H1 (cell line): ENCODE measurements around the gene FLRT2. TPM values are rescaled to one million over a fixed set of nuclear protein-coding genes. Genes with fewer than 3 reads are reported as not detected.

ENCODE experiments used
- CTCF ChIA-PET: fragments of 300-600 bp; sonication (Branson Sonifier 250); formaldehyde crosslinking; loops from one replicate; lab custom pipeline; 2021; ENCODE audit not compliant: partially characterized antibody; lab: Charles Lee
- POLR2A ChIA-PET: fragments of 300-600 bp; sonication (Branson Sonifier 250); formaldehyde crosslinking; loops from one replicate; lab custom pipeline; 2021; ENCODE audit warnings: inconsistent platforms; ENCODE audit not compliant: partially characterized antibody; lab: Charles Lee
- DNase-seq, 2 experiments: peaks; one replicate each; pipeline versions ENCODE4 v3.0.0 to v3.0.0-alpha.2; 2010 to 2022; ENCODE audit warnings: low spot score in 2 of 2, low read depth in 1 of 2, mixed read lengths in 1 of 2
- FAIRE-seq: peaks from 2 replicates; lab custom pipeline; 2011; peaks lifted over from hg19 to GRCh38; lab: Jason Lieb, UNC
- H2AFZ ChIP-seq: 2 replicates; pipeline ENCODE4 v1.8.1; 2012; ENCODE audit warnings: low read length, inconsistent platforms
- H2AK5ac ChIP-seq: 2 replicates; pipeline ENCODE4 v1.6.1; 2013; ENCODE audit warnings: low read depth, low read length
- H2BK120ac ChIP-seq: replicated peaks from 2 replicates; pipeline ENCODE3; 2013; ENCODE audit warnings: low read depth, low read length, inconsistent platforms
- H2BK12ac ChIP-seq: 2 replicates; pipeline ENCODE4 v1.6.1; 2013; ENCODE audit warnings: low read depth, low read length
- H2BK15ac ChIP-seq: 2 replicates; pipeline ENCODE4 v1.6.1; 2013; ENCODE audit warnings: low read length
- H2BK20ac ChIP-seq: 2 replicates; pipeline ENCODE4 v1.6.1; 2013; ENCODE audit warnings: low read length
- H2BK5ac ChIP-seq: 2 replicates; pipeline ENCODE4 v1.6.1; 2013; ENCODE audit warnings: low read depth, low read length
- H3K14ac ChIP-seq: 2 replicates; pipeline ENCODE4 v1.6.1; 2013; ENCODE audit warnings: inconsistent platforms; ENCODE audit not compliant: insufficient read length
- H3K18ac ChIP-seq: 2 replicates; pipeline ENCODE4 v1.6.1; 2013; ENCODE audit warnings: low read length; ENCODE audit errors: extremely low read depth
- H3K23ac ChIP-seq: 2 replicates; pipeline ENCODE4 v1.6.1; 2013; ENCODE audit warnings: inconsistent platforms; ENCODE audit not compliant: insufficient read length
- H3K23me2 ChIP-seq: 2 replicates; pipeline ENCODE4 v1.6.1; 2013; ENCODE audit warnings: low read depth, low read length
- H3K27ac ChIP-seq: 2 replicates; pipeline ENCODE4 v1.6.1; 2011; ENCODE audit warnings: low read depth, low read length, inconsistent platforms
- H3K27me3 ChIP-seq, 4 experiments: replicated peaks in 1 of 4; 1 replicate in 1 of 4; 2 replicates in 3 of 4; pipeline versions ENCODE4 v1.6.1 to v1.8.1; 2011 to 2013; ENCODE audit warnings: low read length in 3 of 4, mild to moderate bottlenecking in 3 of 4, inconsistent platforms in 2 of 4, mixed read lengths in 2 of 4, moderate library complexity in 1 of 4; ENCODE audit not compliant: control insufficient read depth in 3 of 4, insufficient read depth in 3 of 4; ENCODE audit errors: extremely low read depth in 1 of 4
- H3K36me3 ChIP-seq, 4 experiments: 2 replicates each; pipeline versions ENCODE4 v1.6.1 to v1.8.1; 2011 to 2013; ENCODE audit warnings: mild to moderate bottlenecking in 4 of 4, low read length in 3 of 4, moderate library complexity in 2 of 4, control low read depth in 1 of 4, inconsistent platforms in 1 of 4; ENCODE audit not compliant: insufficient read depth in 4 of 4, control insufficient read depth in 2 of 4
- H3K4ac ChIP-seq: replicated peaks from 2 replicates; pipeline ENCODE3; 2013; ENCODE audit warnings: low read length, low read depth, mixed read lengths, inconsistent platforms; ENCODE audit not compliant: insufficient read length
- H3K4me1 ChIP-seq, 4 experiments: replicated peaks in 1 of 4; 1 replicate in 1 of 4; 2 replicates in 3 of 4; pipeline versions ENCODE4 v1.6.1 to v1.8.1; 2011 to 2013; ENCODE audit warnings: low read length in 3 of 4, inconsistent platforms in 2 of 4, mixed read lengths in 1 of 4; ENCODE audit not compliant: insufficient read depth in 4 of 4, control insufficient read depth in 3 of 4
- H3K4me2 ChIP-seq, 2 experiments: 2 replicates each; pipeline versions ENCODE4 v1.6.1 to v1.8.1; 2011 to 2013; ENCODE audit warnings: low read depth in 2 of 2, low read length in 2 of 2, control low read depth in 1 of 2, inconsistent platforms in 1 of 2, mild to moderate bottlenecking in 1 of 2; ENCODE audit not compliant: insufficient read depth in 1 of 2
- H3K4me3 ChIP-seq, 4 experiments: fragments of 200-600, 300-600 bp in 1 of 4; sonication (generic), shearing (Covaris generic), sonication (Bioruptor Twin) in 1 of 4; 2 replicates each; pipeline versions ENCODE4 v1.5.1 to v1.8.1; 2011 to 2016; ENCODE audit warnings: low read length in 4 of 4, low read depth in 3 of 4, control low read depth in 2 of 4, inconsistent platforms in 2 of 4, mild to moderate bottlenecking in 2 of 4, mixed read lengths in 1 of 4, moderate library complexity in 1 of 4; ENCODE audit not compliant: insufficient read depth in 2 of 4; ENCODE audit errors: extremely low read depth in 1 of 4
- H3K56ac ChIP-seq: replicated peaks from 2 replicates; pipeline ENCODE3; 2013; ENCODE audit warnings: low read depth, mild to moderate bottlenecking, mixed read lengths, low read length, inconsistent platforms; ENCODE audit not compliant: insufficient read length
- H3K79me1 ChIP-seq: 2 replicates; pipeline ENCODE4 v1.6.1; 2013; ENCODE audit warnings: low read depth, low read length, control low read depth
- H3K79me2 ChIP-seq, 2 experiments: 2 replicates each; pipeline versions ENCODE4 v1.6.1 to v1.8.1; 2012 to 2013; ENCODE audit warnings: low read length in 2 of 2, mild to moderate bottlenecking in 2 of 2, inconsistent platforms in 1 of 2; ENCODE audit not compliant: insufficient read depth in 2 of 2, control insufficient read depth in 1 of 2
- H3K9ac ChIP-seq, 4 experiments: replicated peaks in 1 of 4; 1 replicate in 1 of 4; 2 replicates in 3 of 4; pipeline versions ENCODE4 v1.6.1 to v1.8.1; 2011 to 2013; ENCODE audit warnings: low read depth in 3 of 4, low read length in 3 of 4, control low read depth in 2 of 4, mild to moderate bottlenecking in 2 of 4, moderate library complexity in 2 of 4, inconsistent platforms in 1 of 4; ENCODE audit errors: extremely low read depth in 1 of 4
- H3K9me3 ChIP-seq, 2 experiments: 2 replicates each; pipeline versions ENCODE4 v1.6.1 to v1.8.1; 2012 to 2013; ENCODE audit warnings: mild to moderate bottlenecking in 2 of 2, moderate library complexity in 2 of 2, control low read depth in 1 of 2, inconsistent platforms in 1 of 2, low read depth in 1 of 2, low read length in 1 of 2, mixed read lengths in 1 of 2; ENCODE audit not compliant: insufficient read depth in 2 of 2
- H4K20me1 ChIP-seq, 2 experiments: replicated peaks in 1 of 2; 2 replicates each; pipeline versions ENCODE3 to v1.8.1; 2011 to 2013; ENCODE audit warnings: inconsistent platforms in 2 of 2, low read length in 2 of 2, mild to moderate bottlenecking in 1 of 2; ENCODE audit not compliant: insufficient read depth in 2 of 2, control insufficient read depth in 1 of 2
- H4K5ac ChIP-seq: 2 replicates; pipeline ENCODE4 v1.6.1; 2013; ENCODE audit warnings: low read length, low read depth, mixed read lengths, inconsistent platforms; ENCODE audit not compliant: insufficient read length
- H4K8ac ChIP-seq: 2 replicates; pipeline ENCODE4 v1.8.0; 2013; ENCODE audit warnings: mild to moderate bottlenecking, moderate library complexity, low read length, inconsistent platforms; ENCODE audit not compliant: insufficient read depth; ENCODE audit errors: extremely low read depth
- H4K91ac ChIP-seq: replicated peaks from 2 replicates; pipeline ENCODE3; 2013; ENCODE audit warnings: low read length, mixed read lengths, inconsistent platforms; ENCODE audit not compliant: insufficient read length
- ASH2L ChIP-seq: fragments of 200-600, 300-600 bp; sonication (generic); IDR thresholded peaks from one replicate; pipeline ENCODE4 v1.7.1; 2017; ENCODE audit warnings: low read length
- ATF3 ChIP-seq: IDR thresholded peaks from 2 replicates; pipeline ENCODE4 v1.6.1; 2011; ENCODE audit warnings: low read depth, mild to moderate bottlenecking, low read length; ENCODE audit not compliant: insufficient read depth
- CBX8 ChIP-seq: fragments of 300-800, 300-1000 bp; sonication (generic); IDR thresholded peaks from 2 replicates; pipeline ENCODE4 v1.7.1; 2016; ENCODE audit warnings: low read depth, low read length, borderline replicate concordance
- CTBP2 ChIP-seq: IDR thresholded peaks from 2 replicates; pipeline ENCODE4 v1.7.0; 2011; ENCODE audit warnings: borderline replicate concordance, mild to moderate bottlenecking, moderate library complexity, mixed read lengths, low read length; ENCODE audit not compliant: insufficient read depth, insufficient read length
- EGR1 ChIP-seq: IDR thresholded peaks from 2 replicates; pipeline ENCODE4 v1.6.1; 2011; ENCODE audit warnings: low read depth, low read length, borderline replicate concordance
- RAD21 ChIP-seq, 2 experiments: IDR thresholded peaks in 1 of 2; conservative IDR thresholded peaks in 1 of 2; 2 replicates each; pipeline ENCODE4 v1.6.1; 2011; ENCODE audit warnings: low read depth in 2 of 2, low read length in 2 of 2, improper control_type of control experiment in 1 of 2, inconsistent platforms in 1 of 2, mild to moderate bottlenecking in 1 of 2, moderate library complexity in 1 of 2
- RNF2 ChIP-seq: fragments of 200-900, 300-1000 bp; sonication (generic); IDR thresholded peaks from 2 replicates; pipeline ENCODE4 v1.7.1; 2016; ENCODE audit warnings: borderline replicate concordance, low read depth, mild to moderate bottlenecking, antibody characterized with exemption, low read length; ENCODE audit not compliant: poor library complexity, severe bottlenecking; ENCODE audit errors: missing control alignments
- SIN3A ChIP-seq, 2 experiments: IDR thresholded peaks in 1 of 2; conservative IDR thresholded peaks in 1 of 2; 2 replicates each; pipeline ENCODE4 v1.6.1; 2011 to 2012; ENCODE audit warnings: low read length in 2 of 2, improper control_type of control experiment in 1 of 2, low read depth in 1 of 2, mild to moderate bottlenecking in 1 of 2
- TCF12 ChIP-seq: IDR thresholded peaks from 2 replicates; pipeline ENCODE4 v1.6.1; 2011; ENCODE audit warnings: low read depth, mild to moderate bottlenecking, low read length
- WGBS, 2 experiments: shearing (Covaris generic) in 1 of 2; methylation state at CpG; one replicate each; pipeline versions ENCODE4 v1.1.6 to v1.1.7; 2013 to 2015; ENCODE audit warnings: low lambda C conversion rate in 2 of 2, mixed read lengths in 2 of 2, inconsistent platforms in 1 of 2, low coverage in 1 of 2, missing lambda C conversion rate in 1 of 2; ENCODE audit not compliant: insufficient replicate concordance in 2 of 2, insufficient coverage in 1 of 2, insufficient read length in 1 of 2; ENCODE audit errors: extremely low coverage in 1 of 2, missing lambda C conversion rate in 1 of 2; 5-methylcytosine and 5-hydroxymethylcytosine counted together
- polyA plus RNA-seq, 7 experiments: library from polyadenylated mRNA; depleted of rRNA in 3 of 7; stranded (reverse) in 5 of 7; unstranded in 2 of 7; fragments of >200 nt in 5 of 7; fragments of 200-250 nt in 2 of 7; gene quantifications; 1 replicate in 5 of 7; 2 replicates in 1 of 7; 4 replicates in 1 of 7; pipeline versions ENCODE4 v1.2.1 to v1.2.3, GENCODE V29; 2011 to 2013; ENCODE audit warnings: missing spikeins in 2 of 7, mixed read lengths in 2 of 7
- total RNA-seq: library from RNA; stranded (reverse); fragmentation: NEBNext Ultra II Directional; extraction: Animal tissue kit (Norgen Biotek cat#: 25700); gene quantifications from 2 replicates; pipeline ENCODE4 v1.2.1, GENCODE V29; 2021
- TF ChIP-seq, protein P1 (sequence below): IDR thresholded peaks from 2 replicates; pipeline ENCODE4 v1.6.1; 2012; ENCODE audit warnings: low read length, inconsistent platforms

FLRT2 gene
- total and polyA plus RNA-seq, 2 of the 8 experiments (the other 6 are each of a cell fraction or from before 2014, with no cell fraction given): 2.4 to 6.9 TPM

- no peaks in the 10 kb centered on the region for H3K4me1 ChIP-seq
- H3K23ac ChIP-seq: no peak overlapping the region
- H2BK15ac ChIP-seq: no peak overlapping the region
- CTCF ChIA-PET: interaction anchor here (0.6 to 1.2 kb wide), 3 partner anchors 8 to 69 kb away, joined by 3 to 4 read pairs (median 4); no protein-coding TSS in a partner anchor
- no peaks in the 10 kb centered on the region; the same call in 1 of the 2 replicates for H3K23me2 ChIP-seq
- no peak overlapping the region for H2AK5ac ChIP-seq
- H3K9ac ChIP-seq: no peak overlapping the region
- no peaks in the 10 kb centered on the region for H3K36me3 ChIP-seq
- no peak overlapping the region for H2BK12ac ChIP-seq
- FAIRE-seq (no peak), DNase-seq (no peak)
- no peak overlapping the region for H4K8ac ChIP-seq
- H3K4ac ChIP-seq: no peak overlapping the region
- no peak overlapping the region for H4K91ac ChIP-seq
- no peak overlapping the region for H4K5ac ChIP-seq
- H3K14ac ChIP-seq: no peak overlapping the region
- H3K9me3 ChIP-seq: no peaks in the 10 kb centered on the region
- no peak overlapping the region for H2AFZ ChIP-seq
- H3K4me2 ChIP-seq: no peak overlapping the region
- H3K27ac ChIP-seq: no peak overlapping the region
- H2BK5ac ChIP-seq: no peak overlapping the region
- POLR2A ChIA-PET: no interaction called here
- no peak overlapping the region for H2BK20ac ChIP-seq
- H3K56ac ChIP-seq: no peak overlapping the region
- H4K20me1 ChIP-seq: no peaks in the 10 kb centered on the region
- no peaks in the 10 kb centered on the region for H3K79me2 ChIP-seq
- H3K27me3 ChIP-seq: no peaks in the 10 kb centered on the region
- no peak overlapping the region for H3K4me3 ChIP-seq
- H2BK120ac ChIP-seq: no peak overlapping the region
- no peaks in the 10 kb centered on the region for H3K79me1 ChIP-seq
- no peak overlapping the region for H3K18ac ChIP-seq
- 91% methylated on average over 4 of the region's 4 CpGs; no CpG with 5 or more reads in 1 of the 2 experiments for WGBS, 2 experiments
- TF ChIP-seq ASH2L: no peak
- TF ChIP-seq, protein P1, sequence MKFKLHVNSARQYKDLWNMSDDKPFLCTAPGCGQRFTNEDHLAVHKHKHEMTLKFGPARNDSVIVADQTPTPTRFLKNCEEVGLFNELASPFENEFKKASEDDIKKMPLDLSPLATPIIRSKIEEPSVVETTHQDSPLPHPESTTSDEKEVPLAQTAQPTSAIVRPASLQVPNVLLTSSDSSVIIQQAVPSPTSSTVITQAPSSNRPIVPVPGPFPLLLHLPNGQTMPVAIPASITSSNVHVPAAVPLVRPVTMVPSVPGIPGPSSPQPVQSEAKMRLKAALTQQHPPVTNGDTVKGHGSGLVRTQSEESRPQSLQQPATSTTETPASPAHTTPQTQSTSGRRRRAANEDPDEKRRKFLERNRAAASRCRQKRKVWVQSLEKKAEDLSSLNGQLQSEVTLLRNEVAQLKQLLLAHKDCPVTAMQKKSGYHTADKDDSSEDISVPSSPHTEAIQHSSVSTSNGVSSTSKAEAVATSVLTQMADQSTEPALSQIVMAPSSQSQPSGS: no peak
- TF ChIP-seq RNF2: no peak
- no peak for TF ChIP-seq CTBP2
- TF ChIP-seq CBX8: no peak
- TF ChIP-seq TCF12: no peak
- TF ChIP-seq SIN3A (conservative IDR thresholded peaks at IDR 0.05 in 1 of 2, IDR thresholded peaks at IDR 0.05 in 1 of 2; ENCODE audit: low read depth in 1 of 2, low read length in 2 of 2): no peak
- no peak for TF ChIP-seq RAD21 (IDR thresholded peaks at IDR 0.05 in 1 of 2, conservative IDR thresholded peaks at IDR 0.05 in 1 of 2; ENCODE audit: low read depth in 2 of 2, low read length in 2 of 2)
- TF ChIP-seq EGR1: no peak
- TF ChIP-seq ATF3: no peak
Observed at GRCh38 chr14:85604021-85604420, 74.1 kb downstream of the FLRT2 start.
